GM23248 (cell line): ENCODE results near the gene BNIP3. TPM values are rescaled to one million over a fixed set of nuclear protein-coding genes. Genes with fewer than 3 reads are reported as not detected.

Experiments used
- DNase-seq: peaks from one replicate; pipeline ENCODE4 v3.0.0-alpha.2; 2015
- H2AFZ ChIP-seq: fragments of 200-600 bp; sonication (generic); 2 replicates; pipeline ENCODE4 v1.6.1; 2016; ENCODE audit warnings: antibody characterized with exemption
- H3F3A ChIP-seq: fragments of 200-600 bp; sonication (generic); 2 replicates; pipeline ENCODE4 v1.6.1; 2016; ENCODE audit warnings: mild to moderate bottlenecking, antibody characterized with exemption, mixed run types; ENCODE audit not compliant: insufficient read depth
- H3K27ac ChIP-seq: fragments of 200-600 bp; sonication (generic); 2 replicates; pipeline ENCODE4 v1.5.1; 2016; ENCODE audit warnings: mild to moderate bottlenecking
- H3K27me3 ChIP-seq: fragments of 200-600 bp; sonication (generic); replicated peaks from 2 replicates; pipeline ENCODE4 v1.6.1; 2016; ENCODE audit warnings: mild to moderate bottlenecking; ENCODE audit not compliant: insufficient read depth
- H3K36me3 ChIP-seq: fragments of 200-600 bp; sonication (generic); 2 replicates; pipeline ENCODE4 v1.6.1; 2016; ENCODE audit warnings: low read depth, mild to moderate bottlenecking
- H3K4me1 ChIP-seq: fragments of 200-600 bp; sonication (generic); 2 replicates; pipeline ENCODE4 v1.6.1; 2016; ENCODE audit warnings: mild to moderate bottlenecking; ENCODE audit not compliant: insufficient read depth
- H3K4me2 ChIP-seq: fragments of 200-600 bp; sonication (generic); one replicate; pipeline ENCODE4 v1.6.1; 2016; ENCODE audit warnings: mild to moderate bottlenecking; ENCODE audit not compliant: unreplicated experiment
- H3K4me3 ChIP-seq: fragments of 200-600 bp; sonication (generic); 2 replicates; pipeline ENCODE4 v1.5.1; 2016; ENCODE audit warnings: mild to moderate bottlenecking
- H3K79me2 ChIP-seq: fragments of 200-600 bp; sonication (generic); 2 replicates; pipeline ENCODE4 v1.6.1; 2016; ENCODE audit warnings: mild to moderate bottlenecking; ENCODE audit not compliant: insufficient read depth
- H3K9ac ChIP-seq: fragments of 200-600 bp; sonication (generic); 2 replicates; pipeline ENCODE4 v1.6.1; 2016; ENCODE audit warnings: mild to moderate bottlenecking
- H3K9me2 ChIP-seq: fragments of 200-600 bp; sonication (generic); 2 replicates; pipeline ENCODE4 v1.6.1; 2016; ENCODE audit warnings: mixed run types, mild to moderate bottlenecking, moderate library complexity; ENCODE audit not compliant: insufficient read depth
- H3K9me3 ChIP-seq: fragments of 200-600 bp; sonication (generic); one replicate; pipeline ENCODE4 v1.6.1; 2017; ENCODE audit warnings: low read depth
- H4K20me1 ChIP-seq: fragments of 200-600 bp; sonication (generic); 2 replicates; pipeline ENCODE4 v1.6.0; 2016; ENCODE audit not compliant: insufficient read depth
- EZH2 ChIP-seq: fragments of 200-600 bp; sonication (generic); IDR thresholded peaks from 2 replicates; pipeline ENCODE4 v1.6.1; 2018; ENCODE audit warnings: antibody characterized with exemption, mild to moderate bottlenecking; ENCODE audit not compliant: insufficient read depth, poor library complexity, severe bottlenecking
- EZH2phosphoT487 ChIP-seq: fragments of 200-600 bp; sonication (generic); IDR thresholded peaks from 2 replicates; pipeline ENCODE4 v1.6.1; 2018; ENCODE audit warnings: antibody characterized with exemption, moderate library complexity, mild to moderate bottlenecking, low read depth; ENCODE audit not compliant: insufficient read depth
- WGBS, 2 experiments: methylation state at CpG; one replicate each; pipeline ENCODE4 v1.1.6; 2015 to 2017; ENCODE audit warnings: low lambda C conversion rate in 2 of 2, low coverage in 1 of 2; ENCODE audit errors: missing lambda C conversion rate in 2 of 2; 5-methylcytosine and 5-hydroxymethylcytosine counted together
- in situ Hi-C: fragments of 300-500 bp; cut with MboI; formaldehyde crosslinking; loops from 2 replicates; pipeline ENCODE4 v1.15.0; 2020
- polyA plus RNA-seq: library from polyadenylated mRNA; unstranded; fragments of >200 nt; fragmentation: Nextera tagmentation; extraction: Ambion mirVana; gene quantifications from 2 replicates; pipeline ENCODE4 v1.2.1, GENCODE V29; 2016
- total RNA-seq: library from RNA; depleted of rRNA; stranded (reverse); fragments of >200 nt; shearing (Covaris generic); gene quantifications from 2 replicates; pipeline ENCODE4 v1.2.3, GENCODE V29; 2014

The BNIP3 gene
- total and polyA plus RNA-seq, 2 experiments from 2014 or later, result 370 to 423 TPM

GRCh38 chr10:131938681-131939080 is 43.0 kb downstream of the BNIP3 start:
- no peak for TF ChIP-seq EZH2phosphoT487
- TF ChIP-seq EZH2, result no peak
- H2AFZ ChIP-seq, result no peak overlapping the region
- H4K20me1 ChIP-seq, result no peaks in the 10 kb centered on the region; the same call in 1 of the 2 replicates
- no peak overlapping the region for H3K27ac ChIP-seq
- no peaks in the 10 kb centered on the region for H3K9me2 ChIP-seq
- H3F3A ChIP-seq, result no peaks in the 10 kb centered on the region
- no peaks in the 10 kb centered on the region for H3K27me3 ChIP-seq
- no peak overlapping the region for H3K4me3 ChIP-seq
- no peaks in the 10 kb centered on the region for H3K4me1 ChIP-seq
- H3K36me3 ChIP-seq, result no peaks in the 10 kb centered on the region; the same call in 1 of the 2 replicates
- no peaks in the 10 kb centered on the region for H3K9me3 ChIP-seq
- no peak overlapping the region for H3K9ac ChIP-seq
- no peak overlapping the region for H3K4me2 ChIP-seq
- WGBS, 2 experiments, result 82 to 86% methylated on average over 10 of the region's 10 CpGs
- no peak for DNase-seq
- in situ Hi-C loops, result no loop called here
- H3K79me2 ChIP-seq, result peaks cover 74% of the 10 kb centered on the region

GRCh38 chr10:131937836-131938235 is 43.9 kb downstream of the BNIP3 start:
- Histone ChIP-seq H3K9ac (no peak overlapping the region), H3F3A (no peaks in the 10 kb centered on the region), H3K4me3 (no peak overlapping the region), H3K36me3 (no peaks in the 10 kb centered on the region; the same call in 1 of the 2 replicates), H3K4me1 (no peaks in the 10 kb centered on the region), H2AFZ (no peak overlapping the region), H3K27ac (no peak overlapping the region), H3K79me2 (peaks cover 83% of the 10 kb centered on the region), H4K20me1 (no peaks in the 10 kb centered on the region; the same call in 1 of the 2 replicates), H3K4me2 (no peak overlapping the region), H3K9me3 (no peaks in the 10 kb centered on the region), H3K27me3 (no peaks in the 10 kb centered on the region), H3K9me2 (no peaks in the 10 kb centered on the region)
- 90 to 92% methylated on average over 20 of the region's 20 CpGs for WGBS, 2 experiments
- in situ Hi-C loops, result no loop called here
- TF ChIP-seq EZH2, result no peak
- TF ChIP-seq EZH2phosphoT487, result no peak
- no peak for DNase-seq

- Histone ChIP-seq H3K27me3 (no peaks in the 10 kb centered on the region), H3K27ac (no peak overlapping the region), H3K79me2 (peaks cover 88% of the 10 kb centered on the region), H3K36me3 (no peaks in the 10 kb centered on the region; the same call in 1 of the 2 replicates), H3K9me3 (no peaks in the 10 kb centered on the region), H4K20me1 (no peaks in the 10 kb centered on the region; the same call in 1 of the 2 replicates), H2AFZ (no peak overlapping the region), H3K4me3 (no peak overlapping the region), H3F3A (no peaks in the 10 kb centered on the region), H3K9me2 (no peaks in the 10 kb centered on the region), H3K9ac (no peak overlapping the region), H3K4me2 (no peak overlapping the region), H3K4me1 (no peaks in the 10 kb centered on the region)
- in situ Hi-C loops, result no loop called here
- WGBS, 2 experiments, result 94 to 95% methylated on average over 18 of the region's 18 CpGs
- TF ChIP-seq EZH2phosphoT487 (no peak), EZH2 (no peak)
- DNase-seq, result no peak
Observed at GRCh38 chr10:131936736-131937135, 45.0 kb downstream of the BNIP3 start.

- WGBS, 2 experiments, result 94 to 97% methylated on average over 9 of the region's 9 CpGs
- Histone ChIP-seq H2AFZ (no peak overlapping the region), H3K27ac (no peak overlapping the region), H3K4me1 (no peaks in the 10 kb centered on the region), H3K4me3 (no peak overlapping the region), H3K27me3 (no peaks in the 10 kb centered on the region), H4K20me1 (no peaks in the 10 kb centered on the region; the same call in 1 of the 2 replicates), H3K9me2 (no peaks in the 10 kb centered on the region), H3F3A (no peaks in the 10 kb centered on the region), H3K4me2 (no peak overlapping the region), H3K9me3 (no peaks in the 10 kb centered on the region), H3K79me2 (peaks cover 92% of the 10 kb centered on the region), H3K9ac (no peak overlapping the region), H3K36me3 (no peaks in the 10 kb centered on the region; the same call in 1 of the 2 replicates)
- no peak for DNase-seq
- TF ChIP-seq EZH2phosphoT487, result no peak
- no peak for TF ChIP-seq EZH2
- in situ Hi-C loops, result no loop called here
Observed at GRCh38 chr10:131936294-131936693, 45.4 kb downstream of the BNIP3 start.

- in situ Hi-C loops, result no loop called here
- 95 to 100% methylated on average over 1 of the region's 1 CpG for WGBS, 2 experiments
- H3K4me2 ChIP-seq, result no peak overlapping the region
- no peak overlapping the region for H3K4me3 ChIP-seq
- H3K4me1 ChIP-seq, result no peaks in the 10 kb centered on the region
- DNase-seq, result no peak
- TF ChIP-seq EZH2phosphoT487 (no peak), EZH2 (no peak)
- no peaks in the 10 kb centered on the region; the same call in 1 of the 2 replicates for H4K20me1 ChIP-seq
- H3K36me3 ChIP-seq, result no peaks in the 10 kb centered on the region
- peaks cover 93% of the 10 kb centered on the region for H3K79me2 ChIP-seq
- no peak overlapping the region for H3K9ac ChIP-seq
- H3K27me3 ChIP-seq, result no peaks in the 10 kb centered on the region
- H2AFZ ChIP-seq, result no peak overlapping the region
- H3K27ac ChIP-seq, result no peak overlapping the region
- no peaks in the 10 kb centered on the region for H3K9me2 ChIP-seq
- no peaks in the 10 kb centered on the region for H3K9me3 ChIP-seq
- no peaks in the 10 kb centered on the region for H3F3A ChIP-seq
Observed at GRCh38 chr10:131935260-131935659, 46.5 kb downstream of the BNIP3 start.
